SK-N-SH (cell line): ENCODE data around the gene GSK3B. TPM values are rescaled to one million over a fixed set of nuclear protein-coding genes. Genes with fewer than 3 reads are reported as not detected.
A peak's percentile ranks its signal among the peaks of the same experiment; 100 is the strongest.

Source experiments
- CTCF ChIA-PET: fragments of 300-600, 350-600 bp; formaldehyde crosslinking; extraction: SDS; loops from one replicate; lab custom pipeline; 2021; lab: Yijun Ruan, JAX
- POLR2A ChIA-PET: fragments of 350-600 bp; sonication (Branson Sonifier 250); formaldehyde crosslinking; extraction: SDS; loops from one replicate; lab custom pipeline; 2020; ENCODE audit warnings: antibody characterized with exemption, inconsistent platforms; lab: Yijun Ruan, JAX
- DNase-seq: peaks from one replicate; pipeline ENCODE4 v3.0.0; 2012
- H2AFZ ChIP-seq: fragments of 200-600 bp; sonication (generic); 2 replicates; pipeline ENCODE4 v1.8.1; 2016; ENCODE audit warnings: antibody characterized with exemption, mild to moderate bottlenecking, low read depth
- H3F3A ChIP-seq: fragments of 200-600 bp; sonication (generic); replicated peaks from 2 replicates; pipeline ENCODE3; 2016; ENCODE audit warnings: antibody characterized with exemption, mild to moderate bottlenecking; ENCODE audit not compliant: insufficient read depth
- H3K27ac ChIP-seq, 2 experiments: fragments of 200-500 bp in 1 of 2; fragments of 200-600 bp in 1 of 2; sonication (Bioruptor generic) in 1 of 2; sonication (generic), shearing (Covaris generic) in 1 of 2; 2 replicates each; pipeline versions ENCODE4 v1.5.1 to v1.6.1; 2014 to 2016; ENCODE audit warnings: low read depth in 2 of 2, inconsistent platforms in 1 of 2, low read length in 1 of 2, mild to moderate bottlenecking in 1 of 2, mixed read lengths in 1 of 2
- H3K27me3 ChIP-seq: fragments of 200-600 bp; sonication (generic), shearing (Covaris generic); 2 replicates; pipeline ENCODE4 v1.6.1; 2016; ENCODE audit warnings: mixed run types; ENCODE audit not compliant: insufficient read depth
- H3K36me3 ChIP-seq, 2 experiments: fragments of 200-500 bp in 1 of 2; fragments of 200-600 bp in 1 of 2; sonication (Bioruptor generic) in 1 of 2; sonication (generic) in 1 of 2; replicated peaks in 1 of 2; 2 replicates each; pipeline versions ENCODE3 to v1.5.1; 2014 to 2016; ENCODE audit warnings: low read length in 1 of 2, mild to moderate bottlenecking in 1 of 2; ENCODE audit not compliant: insufficient read depth in 2 of 2, control insufficient read depth in 1 of 2
- H3K4me1 ChIP-seq, 2 experiments: fragments of 200-500 bp in 1 of 2; fragments of 200-600 bp in 1 of 2; sonication (Bioruptor generic) in 1 of 2; sonication (generic), shearing (Covaris generic) in 1 of 2; 2 replicates each; pipeline versions ENCODE4 v1.5.1 to v1.6.1; 2014 to 2016; ENCODE audit warnings: low read depth in 1 of 2, low read length in 1 of 2, mixed run types in 1 of 2; ENCODE audit not compliant: insufficient read depth in 2 of 2, control insufficient read depth in 1 of 2
- H3K4me2 ChIP-seq: fragments of 200-600 bp; sonication (generic), shearing (Covaris generic); 2 replicates; pipeline ENCODE4 v1.6.1; 2017; ENCODE audit warnings: mixed run types
- H3K4me3 ChIP-seq, 2 experiments: fragments of 200-500 bp in 1 of 2; fragments of 200-600 bp in 1 of 2; sonication (Bioruptor generic) in 1 of 2; sonication (generic), shearing (Covaris generic) in 1 of 2; 2 replicates each; pipeline versions ENCODE4 v1.5.1 to v1.8.1; 2014 to 2016; ENCODE audit warnings: low read depth in 2 of 2, inconsistent platforms in 1 of 2, low read length in 1 of 2, mild to moderate bottlenecking in 1 of 2, mixed read lengths in 1 of 2, moderate library complexity in 1 of 2
- H3K79me2 ChIP-seq: fragments of 200-600 bp; sonication (generic); 2 replicates; pipeline ENCODE4 v1.8.1; 2017; ENCODE audit warnings: mild to moderate bottlenecking; ENCODE audit not compliant: insufficient read depth
- H3K9ac ChIP-seq: fragments of 200-600 bp; sonication (generic); 2 replicates; pipeline ENCODE4 v1.6.1; 2017; ENCODE audit warnings: mixed run types
- H3K9me2 ChIP-seq: fragments of 200-600 bp; sonication (generic); 2 replicates; pipeline ENCODE4 v1.6.1; 2017; ENCODE audit warnings: mixed run types
- H3K9me3 ChIP-seq: fragments of 200-600 bp; sonication (generic); 2 replicates; pipeline ENCODE4 v1.6.1; 2017; ENCODE audit warnings: mixed run types, mild to moderate bottlenecking, moderate library complexity
- H4K20me1 ChIP-seq: fragments of 200-600 bp; sonication (generic); 2 replicates; pipeline ENCODE4 v1.6.1; 2017; ENCODE audit warnings: mild to moderate bottlenecking, mixed run types; ENCODE audit not compliant: insufficient read depth
- ELF1 ChIP-seq: IDR thresholded peaks from 2 replicates; pipeline ENCODE4 v1.4.0; 2012
- FOSL2 ChIP-seq: IDR thresholded peaks from 2 replicates; pipeline ENCODE4 v1.4.0; 2012; ENCODE audit warnings: low read depth, mild to moderate bottlenecking, moderate library complexity, borderline replicate concordance
- FOXM1 ChIP-seq: IDR thresholded peaks from 2 replicates; pipeline ENCODE4 v1.4.0; 2012; ENCODE audit warnings: low read depth, mild to moderate bottlenecking
- MAX ChIP-seq: IDR thresholded peaks from 2 replicates; pipeline ENCODE4 v1.4.0; 2012; ENCODE audit warnings: low read depth
- MXI1 ChIP-seq: IDR thresholded peaks from 2 replicates; pipeline ENCODE4 v1.6.1; 2012; ENCODE audit warnings: mild to moderate bottlenecking, low read depth, low read length, improper control_type of control experiment
- NFIC ChIP-seq: IDR thresholded peaks from 2 replicates; pipeline ENCODE4 v1.4.0; 2012; ENCODE audit warnings: borderline replicate concordance
- NRF1 ChIP-seq: IDR thresholded peaks from 2 replicates; pipeline ENCODE4 v1.6.1; 2012; ENCODE audit warnings: low read depth, mild to moderate bottlenecking, low read length
- PBX3 ChIP-seq: IDR thresholded peaks from 2 replicates; pipeline ENCODE4; 2012
- RAD21 ChIP-seq: IDR thresholded peaks from 2 replicates; pipeline ENCODE4 v1.6.1; 2012; ENCODE audit warnings: mild to moderate bottlenecking, low read length
- RCOR1 ChIP-seq: fragments of 150-350 bp; IDR thresholded peaks from 2 replicates; pipeline ENCODE4 v1.6.1; 2017; ENCODE audit warnings: antibody characterized with exemption, low read length
- RXRA ChIP-seq: IDR thresholded peaks from 2 replicates; pipeline ENCODE4 v1.4.0; 2012; ENCODE audit warnings: low read depth, mild to moderate bottlenecking, borderline replicate concordance
- SIN3A ChIP-seq: IDR thresholded peaks from 2 replicates; pipeline ENCODE4 v1.6.1; 2012; ENCODE audit warnings: low read depth, mild to moderate bottlenecking, low read length, moderate library complexity, borderline replicate concordance
- TAF1 ChIP-seq: IDR thresholded peaks from 2 replicates; pipeline ENCODE4 v1.6.1; 2012; ENCODE audit warnings: low read depth, mild to moderate bottlenecking, low read length, moderate library complexity, borderline replicate concordance
- USF1 ChIP-seq: IDR thresholded peaks from 2 replicates; pipeline ENCODE4 v1.4.0; 2012; ENCODE audit warnings: low read depth, borderline replicate concordance
- WGBS: methylation state at CpG from one replicate; pipeline ENCODE4 v1.1.6; 2017; ENCODE audit warnings: low lambda C conversion rate; 5-methylcytosine and 5-hydroxymethylcytosine counted together
- polyA plus RNA-seq, 3 experiments: library from polyadenylated mRNA; depleted of rRNA; stranded (reverse); fragments of >200 nt; gene quantifications; 2 replicates each; pipeline ENCODE4 v1.2.3, GENCODE V29; 2012
- TF ChIP-seq, protein P1 (sequence below): IDR thresholded peaks from 2 replicates; pipeline ENCODE4 v1.6.1; 2012; ENCODE audit warnings: mild to moderate bottlenecking, low read depth, low read length, moderate library complexity
- TF ChIP-seq, protein P2 (sequence below): fragments of 150-350 bp; IDR thresholded peaks from 2 replicates; pipeline ENCODE4 v1.6.1; 2016; ENCODE audit warnings: mild to moderate bottlenecking, low read depth, low read length
- TF ChIP-seq, protein P3 (sequence below): IDR thresholded peaks from 2 replicates; pipeline ENCODE4 v1.4.0; 2012; ENCODE audit warnings: low read depth, borderline replicate concordance
- TF ChIP-seq, protein P4 (sequence below): fragments of 150-350 bp; IDR thresholded peaks from 2 replicates; pipeline ENCODE4 v1.6.1; 2017; ENCODE audit warnings: antibody characterized with exemption, low read length, low read depth, borderline replicate concordance

GSK3B gene
- polyA plus RNA-seq, 1 of the 3 experiments (the other 2 are of a cell fraction) = 15.9 TPM

GRCh38 chr3:120095979-120096426 is 1.8 kb upstream of the GSK3B start:
- POLR2A ChIA-PET = interaction anchor here (0.7 to 3.2 kb wide), 11 partner anchors 18 to 463 kb away, joined by 3 to 28 read pairs (median 3); partner anchors contain the start of gene LRRC58
- Histone ChIP-seq H3K27me3 (no peaks in the 10 kb centered on the region), H3K4me3 (peak overlapping the region; percentile 73 to 95)

More at GRCh38 chr3:120095979-120096426, 1.8 kb upstream of the GSK3B start:
- Histone ChIP-seq H3K9ac (peak overlapping the region; percentile 100), H3K4me2 (peak overlapping the region; percentile 85), H3K4me1 (peaks cover 4 to 16% of the 10 kb centered on the region in 2 experiments; a peak in 3 of 4 replicates), H3K27ac (peak overlapping the region; percentile 99 to 100), H3K9me2 (no peaks in the 10 kb centered on the region), H3F3A (peaks cover 16% of the 10 kb centered on the region), H4K20me1 (peaks cover 26% of the 10 kb centered on the region), H2AFZ (peak overlapping the region; percentile 67; the same call in 1 of the 2 replicates), H3K79me2 (peaks cover 80% of the 10 kb centered on the region), H3K36me3 (peaks cover 3 to 8% of the 10 kb centered on the region in 2 experiments), H3K9me3 (no peaks in the 10 kb centered on the region)
- TF ChIP-seq TAF1 (no peak), NRF1 (no peak), RCOR1 (no peak), SIN3A (no peak), RAD21 (no peak; the same call in 1 of the 2 replicates), RXRA (no peak), FOXM1 (no peak), MXI1 (no peak), ELF1 (no peak), PBX3 (no peak), NFIC (no peak), USF1 (no peak), MAX (no peak), FOSL2 (no peak)
- TF ChIP-seq, protein P1, sequence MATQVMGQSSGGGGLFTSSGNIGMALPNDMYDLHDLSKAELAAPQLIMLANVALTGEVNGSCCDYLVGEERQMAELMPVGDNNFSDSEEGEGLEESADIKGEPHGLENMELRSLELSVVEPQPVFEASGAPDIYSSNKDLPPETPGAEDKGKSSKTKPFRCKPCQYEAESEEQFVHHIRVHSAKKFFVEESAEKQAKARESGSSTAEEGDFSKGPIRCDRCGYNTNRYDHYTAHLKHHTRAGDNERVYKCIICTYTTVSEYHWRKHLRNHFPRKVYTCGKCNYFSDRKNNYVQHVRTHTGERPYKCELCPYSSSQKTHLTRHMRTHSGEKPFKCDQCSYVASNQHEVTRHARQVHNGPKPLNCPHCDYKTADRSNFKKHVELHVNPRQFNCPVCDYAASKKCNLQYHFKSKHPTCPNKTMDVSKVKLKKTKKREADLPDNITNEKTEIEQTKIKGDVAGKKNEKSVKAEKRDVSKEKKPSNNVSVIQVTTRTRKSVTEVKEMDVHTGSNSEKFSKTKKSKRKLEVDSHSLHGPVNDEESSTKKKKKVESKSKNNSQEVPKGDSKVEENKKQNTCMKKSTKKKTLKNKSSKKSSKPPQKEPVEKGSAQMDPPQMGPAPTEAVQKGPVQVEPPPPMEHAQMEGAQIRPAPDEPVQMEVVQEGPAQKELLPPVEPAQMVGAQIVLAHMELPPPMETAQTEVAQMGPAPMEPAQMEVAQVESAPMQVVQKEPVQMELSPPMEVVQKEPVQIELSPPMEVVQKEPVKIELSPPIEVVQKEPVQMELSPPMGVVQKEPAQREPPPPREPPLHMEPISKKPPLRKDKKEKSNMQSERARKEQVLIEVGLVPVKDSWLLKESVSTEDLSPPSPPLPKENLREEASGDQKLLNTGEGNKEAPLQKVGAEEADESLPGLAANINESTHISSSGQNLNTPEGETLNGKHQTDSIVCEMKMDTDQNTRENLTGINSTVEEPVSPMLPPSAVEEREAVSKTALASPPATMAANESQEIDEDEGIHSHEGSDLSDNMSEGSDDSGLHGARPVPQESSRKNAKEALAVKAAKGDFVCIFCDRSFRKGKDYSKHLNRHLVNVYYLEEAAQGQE = no peak
- TF ChIP-seq, protein P2, sequence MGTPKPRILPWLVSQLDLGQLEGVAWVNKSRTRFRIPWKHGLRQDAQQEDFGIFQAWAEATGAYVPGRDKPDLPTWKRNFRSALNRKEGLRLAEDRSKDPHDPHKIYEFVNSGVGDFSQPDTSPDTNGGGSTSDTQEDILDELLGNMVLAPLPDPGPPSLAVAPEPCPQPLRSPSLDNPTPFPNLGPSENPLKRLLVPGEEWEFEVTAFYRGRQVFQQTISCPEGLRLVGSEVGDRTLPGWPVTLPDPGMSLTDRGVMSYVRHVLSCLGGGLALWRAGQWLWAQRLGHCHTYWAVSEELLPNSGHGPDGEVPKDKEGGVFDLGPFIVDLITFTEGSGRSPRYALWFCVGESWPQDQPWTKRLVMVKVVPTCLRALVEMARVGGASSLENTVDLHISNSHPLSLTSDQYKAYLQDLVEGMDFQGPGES = no peak
- TF ChIP-seq, protein P3, sequence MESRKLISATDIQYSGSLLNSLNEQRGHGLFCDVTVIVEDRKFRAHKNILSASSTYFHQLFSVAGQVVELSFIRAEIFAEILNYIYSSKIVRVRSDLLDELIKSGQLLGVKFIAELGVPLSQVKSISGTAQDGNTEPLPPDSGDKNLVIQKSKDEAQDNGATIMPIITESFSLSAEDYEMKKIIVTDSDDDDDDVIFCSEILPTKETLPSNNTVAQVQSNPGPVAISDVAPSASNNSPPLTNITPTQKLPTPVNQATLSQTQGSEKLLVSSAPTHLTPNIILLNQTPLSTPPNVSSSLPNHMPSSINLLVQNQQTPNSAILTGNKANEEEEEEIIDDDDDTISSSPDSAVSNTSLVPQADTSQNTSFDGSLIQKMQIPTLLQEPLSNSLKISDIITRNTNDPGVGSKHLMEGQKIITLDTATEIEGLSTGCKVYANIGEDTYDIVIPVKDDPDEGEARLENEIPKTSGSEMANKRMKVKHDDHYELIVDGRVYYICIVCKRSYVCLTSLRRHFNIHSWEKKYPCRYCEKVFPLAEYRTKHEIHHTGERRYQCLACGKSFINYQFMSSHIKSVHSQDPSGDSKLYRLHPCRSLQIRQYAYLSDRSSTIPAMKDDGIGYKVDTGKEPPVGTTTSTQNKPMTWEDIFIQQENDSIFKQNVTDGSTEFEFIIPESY = no peak
- TF ChIP-seq, protein P4, sequence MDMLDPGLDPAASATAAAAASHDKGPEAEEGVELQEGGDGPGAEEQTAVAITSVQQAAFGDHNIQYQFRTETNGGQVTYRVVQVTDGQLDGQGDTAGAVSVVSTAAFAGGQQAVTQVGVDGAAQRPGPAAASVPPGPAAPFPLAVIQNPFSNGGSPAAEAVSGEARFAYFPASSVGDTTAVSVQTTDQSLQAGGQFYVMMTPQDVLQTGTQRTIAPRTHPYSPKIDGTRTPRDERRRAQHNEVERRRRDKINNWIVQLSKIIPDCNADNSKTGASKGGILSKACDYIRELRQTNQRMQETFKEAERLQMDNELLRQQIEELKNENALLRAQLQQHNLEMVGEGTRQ = no peak
- WGBS = 0% methylated on average over 1 of the region's 1 CpG
- CTCF ChIA-PET = interaction anchor here (0.6 to 1.5 kb wide), 5 partner anchors 13 to 322 kb away, joined by 3 to 4 read pairs (median 3); no protein-coding TSS in a partner anchor
- no peak for DNase-seq
